Fibroblast of lung (primary cell): ENCODE data around the gene ARID1B.

Experiments
- CTCF ChIP-seq, 2 donors: IDR thresholded peaks in 1 of 2; conservative IDR thresholded peaks in 1 of 2; 1 replicate in 1 of 2; 2 replicates in 1 of 2; pipeline ENCODE4 v1.5.1; 2011 to 2012; ENCODE audit warnings: low read length in 2 of 2, control low read depth in 1 of 2, inconsistent platforms in 1 of 2, low read depth in 1 of 2, mild to moderate bottlenecking in 1 of 2
- EZH2 ChIP-seq: IDR thresholded peaks from 2 replicates; pipeline ENCODE4 v1.5.1; 2012; ENCODE audit warnings: low read length, control low read depth, mild to moderate bottlenecking; ENCODE audit errors: missing control alignments

DNA sequence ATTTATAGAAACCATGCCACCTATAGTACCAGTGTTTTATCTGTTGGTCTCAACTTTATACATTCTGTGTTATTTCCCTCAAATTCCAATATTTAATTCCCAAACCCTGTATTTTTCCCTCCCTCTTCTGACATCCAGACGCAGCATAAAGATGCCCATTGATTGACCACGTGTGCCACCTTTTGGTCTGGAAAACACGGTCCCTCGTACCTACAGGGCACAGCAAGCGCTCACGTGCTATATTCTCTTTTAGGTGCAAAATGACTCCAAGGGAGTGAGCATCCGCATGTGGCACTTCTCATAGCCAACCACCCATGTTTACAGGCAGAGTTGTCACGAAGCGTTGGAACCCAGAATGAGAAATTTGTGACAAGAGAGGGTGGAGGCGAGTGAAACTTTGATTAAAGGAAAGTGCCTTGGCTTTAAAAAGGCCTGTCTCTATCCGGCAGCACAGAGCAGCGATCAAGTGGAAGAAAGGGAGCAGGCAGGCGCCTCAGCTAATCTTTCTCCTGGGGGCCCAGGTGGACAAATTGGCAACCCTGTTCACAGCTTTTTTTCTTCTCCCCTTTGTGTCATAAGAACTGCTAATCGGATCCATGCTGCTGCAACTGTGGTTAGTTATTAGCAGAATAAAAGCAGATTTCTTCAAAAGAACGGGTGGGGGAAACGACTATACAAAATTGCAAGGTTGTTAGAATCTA, 320.2 kb downstream of the ARID1B start:
- TF ChIP-seq CTCF (conservative IDR thresholded peaks at IDR 0.05 in 1 of 2, IDR thresholded peaks at IDR 0.05 in 1 of 2; ENCODE audit: low read depth in 1 of 2, low read length in 2 of 2): no peak
- TF ChIP-seq EZH2: no peak
